ENCODE results near the gene PPDPF. TPM values are rescaled to one million over a fixed set of nuclear protein-coding genes. Genes with fewer than 3 reads are reported as not detected.

The PPDPF gene
- polyA plus RNA-seq, 3 donors: 13.4 to 39.9 (median 26.1) TPM

- Histone ChIP-seq H3K36me3 (replicated peaks in 1 of 2; ENCODE audit: control insufficient read depth in 1 of 2, insufficient read depth in 2 of 2, low read length in 2 of 2) (no peaks in the 10 kb centered on the region), H3K4me2 (replicated peaks; ENCODE audit: extremely low read depth, low read length, poor library complexity, severe bottlenecking) (no peak overlapping the region), H2AFZ (ENCODE audit: insufficient read depth, low read depth, low read length, poor library complexity, severe bottlenecking) (no peak overlapping the region), H3K4me1 (ENCODE audit: control insufficient read depth in 1 of 2, insufficient read depth in 2 of 2, low read length in 2 of 2) (no peaks in the 10 kb centered on the region), H3K9ac (ENCODE audit: insufficient read depth, low read length, poor library complexity, severe bottlenecking) (no peak overlapping the region), H3K27ac (ENCODE audit: low read depth in 1 of 2, low read length in 2 of 2) (no peak overlapping the region), H3K79me2 (ENCODE audit: insufficient read depth, low read length) (no peaks in the 10 kb centered on the region), H3K27me3 (ENCODE audit: control insufficient read depth in 2 of 2, insufficient read depth in 2 of 2, low read length in 2 of 2) (peaks cover 4 to 12% of the 10 kb centered on the region in 2 donors), H3K9me3 (replicated peaks in 1 of 2; ENCODE audit: control insufficient read depth in 1 of 2, insufficient read depth in 1 of 2, low read length in 2 of 2) (peaks cover 0 to 3% of the 10 kb centered on the region in 2 donors), H3K4me3 (replicated peaks in 1 of 3; ENCODE audit: low read depth in 2 of 3, low read length in 3 of 3) (no peak overlapping the region), H4K20me1 (ENCODE audit: insufficient read depth, low read length) (no peaks in the 10 kb centered on the region)
- Mint-ChIP-seq H3K36me3 (no peaks in the 10 kb centered on the region), H3K27me3 (ENCODE audit: low read depth in 3 of 3) (peaks cover 19 to 51% (median 28%) of the 10 kb centered on the region in 3 donors), H3K4me3 (no peak overlapping the region), H3K4me1 (no peaks in the 10 kb centered on the region), H3K9me3 (peaks cover 0 to 2% (median 0%) of the 10 kb centered on the region in 7 donors), H3K27ac (no peak overlapping the region)
- DNase-seq: no peak
- intact Hi-C loops (cut with micrococcal nuclease): no loop called here
- 77% methylated on average over 11 of the region's 12 CpGs for WGBS (ENCODE audit: insufficient coverage)
- TF ChIP-seq CTCF (IDR thresholded peaks at IDR 0.05): no peak
Observed at GRCh38 chr20:63483834-63484233, 36.7 kb upstream of the PPDPF start.

- Mint-ChIP-seq H3K36me3 (no peaks in the 10 kb centered on the region), H3K4me3 (no peak overlapping the region), H3K27ac (no peak overlapping the region), H3K4me1 (no peaks in the 10 kb centered on the region), H3K9me3 (peaks cover 0 to 2% (median 0%) of the 10 kb centered on the region in 7 donors), H3K27me3 (ENCODE audit: low read depth in 3 of 3) (peaks cover 23 to 55% (median 32%) of the 10 kb centered on the region in 3 donors)
- no peak overlapping the region for H3K9ac ChIP-seq (ENCODE audit: insufficient read depth, low read length, poor library complexity, severe bottlenecking)
- no peak overlapping the region for H3K4me3 ChIP-seq (replicated peaks in 1 of 3; ENCODE audit: low read depth in 2 of 3, low read length in 3 of 3)
- no peak overlapping the region for H3K27ac ChIP-seq (ENCODE audit: low read depth in 1 of 2, low read length in 2 of 2)
- TF ChIP-seq CTCF (IDR thresholded peaks at IDR 0.05): no peak
- intact Hi-C loops (cut with micrococcal nuclease): no loop called here
- H3K4me1 ChIP-seq (ENCODE audit: control insufficient read depth in 1 of 2, insufficient read depth in 2 of 2, low read length in 2 of 2): no peaks in the 10 kb centered on the region
- peaks cover 4 to 16% of the 10 kb centered on the region in 2 donors for H3K27me3 ChIP-seq (ENCODE audit: control insufficient read depth in 2 of 2, insufficient read depth in 2 of 2, low read length in 2 of 2)
- no peak overlapping the region for H3K4me2 ChIP-seq (replicated peaks; ENCODE audit: extremely low read depth, low read length, poor library complexity, severe bottlenecking)
- no peaks in the 10 kb centered on the region for H3K36me3 ChIP-seq (replicated peaks in 1 of 2; ENCODE audit: control insufficient read depth in 1 of 2, insufficient read depth in 2 of 2, low read length in 2 of 2)
- no peak for DNase-seq
- peaks cover 0 to 3% of the 10 kb centered on the region in 2 donors for H3K9me3 ChIP-seq (replicated peaks in 1 of 2; ENCODE audit: control insufficient read depth in 1 of 2, insufficient read depth in 1 of 2, low read length in 2 of 2)
- no peaks in the 10 kb centered on the region for H4K20me1 ChIP-seq (ENCODE audit: insufficient read depth, low read length)
- H3K79me2 ChIP-seq (ENCODE audit: insufficient read depth, low read length): no peaks in the 10 kb centered on the region
- 52% methylated on average over 17 of the region's 17 CpGs for WGBS (ENCODE audit: insufficient coverage)
- H2AFZ ChIP-seq (ENCODE audit: insufficient read depth, low read depth, low read length, poor library complexity, severe bottlenecking): no peak overlapping the region
Observed at GRCh38 chr20:63484236-63484635, 36.3 kb upstream of the PPDPF start.
